UCSD-AML1 (cell line): ENCODE results near the gene INO80D.
"Not testable (repeated sequence)": the region's sequence is repeated elsewhere in the genome, so short reads cannot be mapped to it uniquely, and the experiment has no call there.

ENCODE experiments used
- DNase-seq: peaks from one replicate; lab custom pipeline; 2025; ENCODE audit not compliant: unreplicated experiment; lab: John Stamatoyannopoulos, UW

INO80D gene

DNA sequence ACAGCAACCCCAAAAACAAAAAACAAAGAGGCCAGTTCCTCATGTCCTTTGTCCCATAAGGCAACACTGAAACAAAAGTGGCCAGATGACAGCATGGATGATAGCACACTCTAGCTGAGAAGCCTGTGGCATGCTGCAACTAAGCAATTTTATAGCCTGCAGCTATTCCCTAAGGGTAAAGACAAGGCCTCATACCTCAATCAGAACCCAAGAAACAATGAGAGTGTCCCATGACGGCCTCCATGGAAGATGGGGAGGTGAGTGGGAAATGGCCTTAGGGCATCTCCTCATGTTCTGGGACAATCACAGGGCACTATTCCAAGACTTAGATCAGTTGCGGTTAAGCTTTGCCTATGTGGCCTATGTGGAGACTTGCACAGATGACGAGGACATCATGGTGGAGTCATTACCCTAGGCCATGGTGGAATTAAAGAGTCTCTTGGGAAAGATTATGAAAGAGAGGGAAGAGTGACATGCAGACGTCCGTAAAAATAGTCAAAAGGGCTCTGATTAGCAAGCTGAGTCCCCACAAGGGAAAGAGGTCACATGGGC is 103.1 kb downstream of the INO80D start:
- no peak for DNase-seq

DNA sequence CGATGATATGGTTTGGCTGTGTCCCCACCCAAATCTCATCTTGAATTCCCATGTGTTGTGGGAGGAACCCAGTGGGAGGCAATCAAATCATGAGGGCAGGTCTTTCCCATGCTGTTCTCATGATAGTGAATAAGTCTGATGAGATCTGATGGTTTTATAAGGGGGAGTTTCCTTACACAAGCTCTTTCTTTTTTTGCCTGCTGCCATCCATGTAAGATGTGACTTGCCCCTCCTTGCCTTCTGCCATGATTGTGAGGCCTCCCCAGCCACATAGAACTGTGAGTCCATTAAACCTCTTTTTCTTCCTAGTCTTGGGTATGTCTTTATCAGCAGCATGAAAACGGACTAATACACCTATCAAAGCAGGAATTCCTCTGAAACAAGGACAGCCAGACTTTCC is 107.2 kb downstream of the INO80D start:
- DNase-seq, result not testable (repeated sequence)

DNA sequence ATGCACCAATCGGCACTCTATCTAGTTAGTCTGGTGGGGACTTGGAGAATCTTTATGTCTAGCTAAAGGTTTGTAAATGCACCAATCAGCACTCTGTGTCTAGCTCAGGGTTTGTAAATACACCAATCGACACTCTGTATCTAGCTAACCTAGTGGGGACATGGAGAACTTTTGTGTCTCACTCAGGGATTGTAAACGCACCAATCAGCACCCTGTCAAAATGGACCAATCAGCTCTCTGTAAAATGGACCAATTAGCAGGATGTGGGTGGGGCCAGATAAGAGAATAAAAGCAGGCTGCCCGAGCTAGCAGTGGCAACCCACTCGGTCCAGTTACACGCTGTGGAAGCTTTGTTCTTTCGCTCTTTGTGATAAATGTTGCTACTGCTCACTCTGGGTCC is 108.3 kb downstream of the INO80D start:
- not testable (repeated sequence) for DNase-seq

DNA sequence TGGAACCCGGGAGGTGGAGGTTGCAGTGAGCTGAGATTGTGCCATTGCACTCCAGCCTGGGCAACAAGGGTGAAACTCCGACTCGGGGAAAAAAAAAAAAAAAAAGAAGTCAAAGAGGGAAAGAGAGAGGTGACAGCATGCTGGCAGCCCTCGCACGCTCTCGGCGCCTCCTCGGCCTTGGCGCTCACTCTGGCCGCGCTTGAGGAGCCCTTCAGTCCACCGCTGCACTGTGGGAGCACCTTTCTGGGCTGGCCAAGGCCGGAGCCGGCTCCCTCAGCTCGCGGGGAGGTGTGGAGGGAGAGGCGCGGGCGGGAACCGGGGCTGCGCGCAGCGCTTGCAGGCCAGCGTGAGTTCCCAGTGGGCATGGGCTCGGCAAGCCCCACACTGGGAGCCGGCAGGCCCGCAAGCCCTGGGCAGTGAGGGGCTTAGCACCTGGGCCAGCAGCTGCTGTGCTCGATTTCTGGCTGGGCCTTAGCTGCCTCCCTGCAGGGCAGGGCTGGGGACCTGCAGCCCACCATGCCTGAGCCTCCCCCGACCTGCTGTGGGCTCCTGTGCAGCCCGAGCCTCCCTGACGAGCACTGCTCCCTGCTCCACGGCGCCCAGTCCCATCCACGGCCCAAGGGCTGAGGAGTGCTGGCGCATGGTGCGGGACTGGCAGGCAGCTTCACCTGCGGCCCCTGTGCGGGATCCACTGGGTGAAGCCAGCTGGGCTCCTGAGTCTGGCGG is 108.9 kb downstream of the INO80D start:
- DNase-seq, result not testable (repeated sequence)

DNA sequence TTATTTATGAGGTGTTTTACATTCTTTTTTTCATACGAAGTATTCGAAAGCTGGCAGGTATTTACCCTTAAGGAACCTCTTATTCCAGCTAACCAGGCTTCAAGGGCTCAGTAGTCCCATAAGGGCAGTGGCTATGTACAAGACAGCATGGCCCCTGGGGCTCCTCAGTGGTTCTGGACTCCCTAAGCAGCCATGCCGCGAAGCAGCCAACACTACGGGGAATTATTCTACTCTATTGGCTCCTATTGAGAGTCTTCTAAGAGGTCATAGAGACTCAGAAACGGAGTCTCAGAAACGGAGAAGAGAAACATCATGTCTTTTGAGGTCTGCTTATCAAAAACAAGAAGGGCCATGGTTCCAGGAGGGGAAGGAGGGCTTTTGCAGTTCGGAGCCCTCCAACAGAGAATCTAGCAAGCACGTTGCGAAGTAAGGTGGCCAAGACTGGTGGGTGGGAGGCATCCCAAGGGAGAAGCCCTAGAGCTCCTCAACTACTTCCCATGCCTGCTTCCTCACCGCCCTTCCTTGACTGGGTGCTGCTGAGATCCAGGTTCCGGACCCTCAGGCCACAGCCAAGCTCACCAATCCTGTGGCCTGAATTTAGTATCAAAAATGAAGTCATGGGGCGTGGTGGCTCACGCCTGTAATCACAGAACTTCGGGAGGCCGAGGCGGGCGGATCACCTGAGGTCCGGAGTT is 109.7 kb downstream of the INO80D start:
- no peak for DNase-seq

DNA sequence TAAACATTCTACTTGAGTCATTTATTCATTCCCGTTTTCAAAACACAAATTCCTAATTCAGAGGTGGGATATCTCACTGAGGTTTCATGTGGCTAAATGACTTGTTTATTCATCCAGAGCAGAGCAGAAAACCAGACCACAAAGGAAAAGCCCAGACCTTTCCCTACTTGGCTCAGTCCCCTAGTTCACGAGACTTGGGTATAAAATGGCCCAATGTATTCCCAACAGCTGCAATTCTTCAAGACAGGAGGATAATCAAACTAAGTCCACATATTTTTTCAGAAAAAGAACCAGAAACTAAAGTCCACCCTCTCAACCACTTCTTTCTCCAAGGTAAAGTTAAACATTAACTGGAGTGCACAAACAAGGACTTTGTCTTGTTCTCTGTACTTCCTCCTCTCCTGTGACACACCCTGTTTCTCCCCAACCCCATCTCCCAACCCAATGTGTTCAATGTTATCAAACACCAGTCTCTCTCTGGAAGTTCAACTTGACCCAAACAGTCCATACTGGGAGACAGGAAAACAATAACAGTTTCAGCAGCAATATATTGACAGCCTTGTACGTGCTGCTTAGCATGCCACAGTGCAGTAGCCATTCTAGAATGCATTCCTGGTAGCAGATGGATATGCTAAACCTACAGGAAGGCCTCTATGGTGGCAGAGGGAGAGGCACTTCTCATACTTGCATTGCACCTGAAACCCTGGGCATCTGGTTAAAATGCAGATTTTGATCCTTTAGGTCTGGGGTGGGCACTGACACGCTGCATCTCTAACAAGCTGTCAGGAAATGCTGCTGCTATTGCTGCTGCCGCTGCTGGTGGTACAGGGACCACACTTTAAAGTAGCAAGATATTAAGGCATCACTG is 110.7 kb downstream of the INO80D start:
- DNase-seq, result no peak

DNA sequence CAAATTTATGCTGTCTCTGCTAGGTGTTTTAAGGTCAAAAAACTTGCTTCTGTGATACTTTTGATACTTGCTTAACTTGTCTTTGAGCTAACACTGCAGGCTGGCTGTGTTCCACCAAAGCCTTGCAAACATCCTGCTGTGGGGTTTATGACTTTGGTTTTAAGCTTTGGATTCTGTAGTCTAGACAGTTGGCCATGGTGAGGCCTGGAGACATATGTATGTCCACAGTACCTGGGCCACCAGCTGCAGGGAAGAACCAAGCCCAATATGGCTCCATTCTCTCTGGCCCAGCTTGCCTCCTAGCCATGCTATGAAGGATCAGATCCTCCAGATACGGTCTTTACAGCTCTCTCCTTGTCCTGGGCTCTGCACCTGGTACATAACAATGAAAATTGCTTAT is 113.9 kb downstream of the INO80D start:
- DNase-seq, result no peak

DNA sequence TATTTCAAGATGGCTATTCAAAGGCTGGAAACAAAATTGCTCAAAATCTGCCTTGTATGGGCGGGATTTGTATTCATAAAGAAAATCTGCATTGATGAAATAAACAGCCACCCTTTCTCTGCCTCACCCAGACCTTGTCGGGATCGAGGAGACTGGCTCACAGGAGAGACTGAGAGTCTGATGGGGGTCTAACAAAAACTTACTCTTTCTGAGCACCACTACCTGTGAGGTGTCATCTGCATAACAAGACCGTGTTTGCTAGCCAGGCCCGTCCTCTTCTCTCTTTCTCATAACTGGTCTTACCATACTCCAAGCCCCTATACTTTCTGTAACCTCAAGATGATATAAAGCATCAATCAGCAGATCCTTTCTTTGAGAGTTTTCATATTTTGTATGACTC is 115.6 kb downstream of the INO80D start:
- no peak for DNase-seq

DNA sequence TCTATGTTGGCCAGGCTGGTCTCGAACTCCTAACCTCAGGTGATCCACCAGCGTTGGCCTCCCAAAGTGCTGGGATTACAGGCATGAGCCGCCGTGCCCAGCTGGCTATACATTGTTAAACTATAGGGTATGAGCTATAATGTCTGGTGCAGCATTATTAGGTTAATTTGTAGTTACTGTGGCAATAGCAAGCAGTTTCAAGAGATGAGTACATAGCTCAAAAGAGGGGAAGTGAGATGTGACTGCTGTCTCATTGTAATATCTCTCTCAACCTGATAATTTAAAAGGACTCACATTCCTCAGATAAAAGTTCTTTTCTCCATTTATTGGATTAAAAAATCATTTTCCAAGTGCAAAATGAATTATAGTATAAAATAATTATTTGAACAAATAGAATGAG is 116.4 kb downstream of the INO80D start:
- DNase-seq, result no peak

DNA sequence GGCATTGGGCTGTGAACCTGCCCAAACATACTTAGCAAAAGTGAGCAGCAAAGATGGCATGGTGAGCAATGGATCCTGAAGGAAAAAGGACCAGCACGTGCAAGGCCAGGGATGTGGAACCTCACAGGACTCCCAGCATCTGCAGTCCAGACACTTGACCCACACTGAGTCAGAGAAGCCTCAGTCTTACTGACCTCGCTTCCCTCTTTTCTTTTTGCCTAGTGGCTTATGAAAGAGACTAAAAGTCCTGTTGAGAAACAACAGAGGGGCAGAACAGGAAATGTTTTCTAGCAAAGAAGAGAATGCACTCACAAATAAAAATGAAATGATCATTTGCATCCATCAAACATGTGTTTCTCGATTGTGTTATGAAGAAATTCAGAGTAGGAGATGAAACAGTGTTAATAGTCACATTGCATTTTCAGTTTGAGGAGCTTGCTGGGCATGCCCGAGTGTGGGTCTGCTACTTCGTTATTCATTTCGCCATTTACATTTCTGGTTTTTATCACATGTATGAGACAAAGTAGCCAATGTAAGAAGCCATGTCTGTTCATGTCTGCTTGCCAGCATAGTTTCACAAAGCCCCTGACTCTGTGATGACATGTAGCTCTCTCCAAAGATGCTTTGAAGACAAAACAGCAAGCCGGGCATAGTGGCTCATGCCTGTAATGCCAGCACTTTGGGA is 118.4 kb downstream of the INO80D start:
- no peak for DNase-seq

DNA sequence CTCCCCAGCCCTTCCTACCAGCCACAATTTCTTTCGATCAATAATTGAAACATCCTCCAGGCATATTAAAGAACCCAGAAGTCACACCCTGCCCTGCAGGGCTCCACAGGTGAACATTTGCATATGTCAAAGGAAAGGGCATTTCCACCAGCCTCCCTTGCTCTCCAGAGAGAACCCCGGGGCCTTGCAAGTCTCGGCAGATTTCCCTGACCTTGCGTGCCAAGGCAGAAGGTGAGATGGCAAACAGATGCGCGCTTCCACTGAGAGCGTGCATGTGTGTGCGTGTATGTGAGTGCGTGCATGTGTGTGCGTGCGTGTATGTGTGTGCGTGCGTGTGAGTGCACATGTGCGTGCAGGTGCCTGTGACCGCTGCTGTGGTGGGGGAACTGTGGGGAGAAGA is 120.3 kb downstream of the INO80D start:
- DNase-seq, result no peak

DNA sequence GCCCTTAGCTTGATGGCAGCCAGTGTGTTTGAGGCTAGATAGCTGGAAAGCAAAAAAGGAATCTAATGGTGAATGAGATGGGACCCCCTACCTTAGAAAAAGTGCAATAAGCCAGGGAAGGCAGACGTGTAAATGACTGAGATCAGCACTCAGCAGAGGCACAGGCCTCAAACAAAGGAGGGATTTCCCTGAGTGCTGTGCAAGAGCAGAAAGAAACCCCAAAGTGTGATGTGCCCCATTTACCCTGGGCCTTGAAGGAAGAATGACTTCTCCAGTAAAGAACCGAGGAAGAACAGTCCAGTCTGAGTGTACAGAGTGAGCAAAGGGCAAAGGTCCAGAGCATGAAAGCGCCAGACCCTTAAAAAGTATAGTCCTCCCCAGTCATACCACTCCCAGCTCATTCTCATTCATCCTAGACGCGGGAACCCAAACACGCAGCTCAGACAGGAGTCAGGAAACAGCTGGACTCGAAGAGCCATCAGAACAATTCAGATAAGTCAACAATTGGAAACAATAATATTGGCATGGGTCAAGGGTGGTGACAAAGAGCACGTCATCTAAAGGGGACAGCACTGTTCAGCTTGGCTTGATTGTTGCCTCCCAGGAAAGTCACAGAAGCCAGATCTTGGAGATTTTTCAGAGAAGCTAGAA is 121.7 kb downstream of the INO80D start:
- DNase-seq, result no peak

DNA sequence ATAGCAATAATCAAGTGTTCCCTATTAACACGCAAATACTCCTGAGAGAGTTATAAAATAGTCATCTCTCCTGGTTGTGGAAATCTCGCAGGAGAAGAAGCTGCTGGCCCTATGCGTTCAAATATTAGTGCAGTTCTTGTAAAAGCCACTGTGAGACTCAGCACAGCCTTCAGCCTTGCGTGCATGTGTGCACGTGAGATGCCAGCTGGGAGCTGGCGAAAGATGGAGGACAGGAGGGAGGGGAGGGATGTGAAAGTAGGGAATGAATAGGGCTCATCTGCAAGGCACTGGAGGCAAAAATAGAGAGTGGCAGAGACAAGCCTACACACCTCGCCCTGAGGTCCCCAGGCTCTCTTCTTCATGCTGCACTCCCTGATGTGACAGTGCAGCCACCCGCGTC is 126.5 kb downstream of the INO80D start:
- no peak for DNase-seq

DNA sequence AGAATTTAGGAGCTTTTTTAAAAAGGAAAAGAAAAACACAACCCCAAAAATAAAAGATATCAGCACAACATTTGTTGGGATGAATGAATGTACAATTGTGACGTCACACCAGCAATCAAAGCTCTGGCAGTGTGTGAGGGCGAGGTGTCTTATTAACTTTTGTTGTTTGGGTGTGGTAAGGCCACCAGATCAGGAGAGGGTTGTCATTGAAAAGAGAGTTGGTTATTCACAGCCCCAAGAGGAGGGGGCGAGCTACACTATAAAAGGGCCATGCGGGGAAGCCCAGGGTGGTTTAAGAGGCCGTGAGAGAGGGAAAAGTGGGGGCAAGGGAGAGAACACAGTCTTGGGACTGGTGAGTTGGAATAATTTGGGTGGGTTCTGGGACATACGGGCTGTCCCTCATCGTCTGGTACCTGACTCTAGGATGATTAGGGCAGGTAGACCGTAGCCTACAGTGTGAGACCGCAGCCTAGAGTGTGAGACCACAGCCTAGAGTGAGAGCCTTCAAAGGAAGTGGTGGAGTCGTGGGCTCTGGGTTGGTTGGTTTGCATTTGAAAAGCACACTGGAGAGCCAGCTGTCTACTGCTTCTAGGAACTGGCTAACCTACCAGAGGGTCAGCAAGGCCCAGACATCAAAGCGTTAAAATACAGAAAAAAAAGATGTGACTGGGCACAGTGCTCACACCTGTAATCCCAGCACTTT is 128.4 kb downstream of the INO80D start:
- no peak for DNase-seq

DNA sequence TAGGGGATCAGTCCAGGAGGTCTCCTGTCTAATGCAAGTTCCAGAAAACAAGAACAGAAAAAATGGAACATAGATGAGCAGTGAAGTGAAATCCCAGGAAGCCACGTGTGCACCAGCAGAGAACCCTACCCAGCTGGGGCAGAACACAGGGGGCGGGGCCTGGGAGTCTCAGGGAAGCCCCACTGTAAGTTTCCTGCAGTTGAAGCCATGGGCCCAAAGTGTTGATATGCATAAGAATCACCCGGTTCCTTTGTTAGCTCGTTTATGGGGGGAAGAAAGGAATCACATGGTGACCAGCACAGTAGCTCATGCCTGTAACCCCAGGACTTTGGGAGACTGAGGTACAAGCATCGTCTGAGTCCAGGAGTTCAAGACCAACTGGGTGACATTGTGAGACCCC is 131.3 kb downstream of the INO80D start:
- DNase-seq, result no peak

DNA sequence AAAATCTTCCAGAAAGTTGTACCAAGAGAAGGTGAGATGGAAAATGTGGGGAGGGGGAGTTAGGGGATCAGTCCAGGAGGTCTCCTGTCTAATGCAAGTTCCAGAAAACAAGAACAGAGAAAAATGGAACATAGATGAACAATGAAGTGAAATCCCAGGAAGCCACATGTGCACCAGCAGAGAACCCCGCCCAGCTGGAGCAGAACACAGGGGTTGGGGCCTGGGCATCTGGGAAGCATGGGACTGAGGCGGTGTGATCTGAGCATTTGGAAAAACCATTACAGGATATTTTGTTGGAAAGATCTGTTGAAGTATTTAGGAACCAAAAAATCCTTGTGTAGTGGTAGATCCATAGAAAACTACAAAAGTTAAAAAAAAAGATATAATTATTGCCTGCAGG is 133.7 kb downstream of the INO80D start:
- no peak for DNase-seq

DNA sequence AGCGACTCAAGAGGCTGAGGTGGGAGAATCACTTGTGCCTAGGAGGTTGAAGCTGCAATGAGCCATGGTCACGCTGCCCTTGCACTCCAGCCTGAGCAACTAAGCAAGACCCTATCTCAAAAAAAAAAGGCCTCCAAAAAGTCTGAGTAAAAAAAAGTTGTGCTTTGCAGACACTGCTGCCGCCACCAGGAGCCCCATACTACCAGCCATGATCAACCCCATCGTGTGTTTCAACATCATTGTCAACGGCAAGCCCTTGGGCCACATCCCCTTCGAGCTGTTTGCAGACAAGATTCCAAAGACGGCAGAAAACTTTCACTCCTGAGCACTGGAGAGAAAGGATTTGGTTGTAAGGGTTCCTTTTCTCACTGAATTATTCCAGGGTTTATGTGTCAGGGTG is 137.1 kb downstream of the INO80D start:
- no peak for DNase-seq

DNA sequence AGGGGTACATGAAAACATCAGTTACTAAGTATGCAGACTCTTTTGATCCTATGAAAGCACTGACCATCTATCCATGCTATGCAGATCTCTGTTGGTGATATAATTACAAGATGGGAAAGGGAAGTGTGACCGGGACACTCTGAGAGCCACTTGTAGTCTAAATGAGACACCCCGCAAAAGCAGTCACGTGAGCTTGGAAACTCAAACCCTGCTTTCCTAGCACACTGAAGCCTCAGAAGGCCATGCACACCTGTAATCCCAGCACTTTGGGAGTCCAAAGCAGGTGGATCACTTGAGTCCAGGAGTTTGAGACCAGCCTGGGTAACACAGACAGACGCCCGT is 137.5 kb downstream of the INO80D start:
- DNase-seq, result no peak

DNA sequence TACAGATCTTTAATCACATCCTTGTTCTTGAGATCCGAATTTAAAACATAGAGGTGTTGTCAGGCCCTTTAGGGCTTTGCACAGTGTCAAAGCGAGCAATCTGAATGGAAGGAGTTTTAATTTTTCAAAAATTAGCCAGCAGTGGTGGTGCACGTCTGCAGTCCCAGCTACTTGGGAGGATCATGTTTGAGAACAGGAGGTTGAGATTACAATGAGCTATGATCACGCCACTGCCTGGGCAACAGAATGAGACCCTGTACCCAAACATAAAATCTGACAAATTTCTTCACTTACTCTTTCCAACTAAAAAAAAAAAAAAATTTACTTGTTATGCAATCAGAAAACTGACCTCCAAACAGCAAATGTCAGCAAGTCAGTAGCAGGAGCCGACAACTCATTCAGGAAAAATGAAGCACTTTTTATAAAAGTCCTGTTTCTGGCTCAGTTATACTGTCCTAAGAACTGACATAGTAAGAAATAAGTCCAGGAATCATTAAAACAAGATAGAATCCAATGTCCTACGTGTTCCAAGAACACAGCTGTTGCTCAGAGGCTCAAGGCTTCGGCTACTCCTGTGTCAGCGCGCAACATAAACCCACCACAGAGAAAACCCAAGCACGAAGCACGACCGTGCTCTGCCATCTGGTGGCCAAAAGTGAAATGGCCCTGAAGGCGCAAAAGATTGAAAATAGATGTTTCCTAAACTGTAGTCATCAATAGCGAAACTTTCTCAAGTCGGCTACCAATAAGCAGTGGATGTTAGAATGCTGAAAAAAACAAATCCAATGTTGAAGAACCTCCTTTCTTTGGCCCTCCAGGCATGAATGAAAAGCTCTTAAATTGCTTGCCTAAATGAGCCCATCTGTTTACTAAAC is 138.1 kb downstream of the INO80D start:
- DNase-seq, result peak; percentile 39
